ENCODE data around the gene BACE1-AS. TPM values are rescaled to one million over a fixed set of nuclear protein-coding genes. Genes with fewer than 3 reads are reported as not detected.

The BACE1-AS gene
- total and polyA plus RNA-seq, 2 experiments from 2014 or later = 3.6 to 3.9 TPM

DNA sequence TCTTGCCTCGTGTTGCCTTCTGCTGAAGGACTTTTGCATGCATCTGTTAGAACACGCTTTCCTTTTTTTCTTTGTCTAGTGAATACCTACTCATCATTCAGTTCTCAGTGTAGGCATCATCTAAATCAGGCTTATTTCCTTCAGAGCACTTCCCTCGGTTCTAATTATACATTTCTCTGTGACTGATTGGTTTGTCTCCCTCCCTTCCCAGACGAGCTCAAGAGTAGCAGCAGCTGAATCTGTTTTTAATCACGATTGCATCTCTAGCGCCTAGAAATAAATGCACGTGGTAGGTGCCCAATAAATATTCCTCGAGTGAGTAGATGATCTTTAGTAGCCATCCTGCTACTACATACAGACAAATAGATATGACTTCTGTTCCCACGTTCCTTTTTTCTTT lies 42.8 kb downstream of the BACE1-AS start:
- WGBS (ENCODE audit: low lambda C conversion rate, missing lambda C conversion rate) = 81% methylated on average over 9 of the region's 9 CpGs
- Histone ChIP-seq H3K4me3 (no peak overlapping the region), H3K79me2 (peaks cover 20% of the 10 kb centered on the region), H3K4me2 (no peak overlapping the region), H3K4me1 (ENCODE audit: insufficient read depth) (peaks cover 5% of the 10 kb centered on the region), H3K9me3 (ENCODE audit: low read depth) (no peaks in the 10 kb centered on the region), H3K27me3 (no peaks in the 10 kb centered on the region), H4K20me1 (ENCODE audit: insufficient read depth, poor library complexity, severe bottlenecking) (no peaks in the 10 kb centered on the region), H3K9me2 (replicated peaks; ENCODE audit: insufficient read depth) (no peaks in the 10 kb centered on the region), H3K27ac (no peak overlapping the region), H3K36me3 (replicated peaks; ENCODE audit: insufficient read depth, low read depth) (no peaks in the 10 kb centered on the region), H2AFZ (no peak overlapping the region)
- no peak for DNase-seq (ENCODE audit: low spot score)
- no peak for TF ChIP-seq EZH2 (IDR thresholded peaks at IDR 0.05; ENCODE audit: borderline replicate concordance)
- no peak for TF ChIP-seq EZH2phosphoT487 (IDR thresholded peaks at IDR 0.05; ENCODE audit: low read depth, severe bottlenecking, unreplicated experiment)
- TF ChIP-seq, protein P1, sequence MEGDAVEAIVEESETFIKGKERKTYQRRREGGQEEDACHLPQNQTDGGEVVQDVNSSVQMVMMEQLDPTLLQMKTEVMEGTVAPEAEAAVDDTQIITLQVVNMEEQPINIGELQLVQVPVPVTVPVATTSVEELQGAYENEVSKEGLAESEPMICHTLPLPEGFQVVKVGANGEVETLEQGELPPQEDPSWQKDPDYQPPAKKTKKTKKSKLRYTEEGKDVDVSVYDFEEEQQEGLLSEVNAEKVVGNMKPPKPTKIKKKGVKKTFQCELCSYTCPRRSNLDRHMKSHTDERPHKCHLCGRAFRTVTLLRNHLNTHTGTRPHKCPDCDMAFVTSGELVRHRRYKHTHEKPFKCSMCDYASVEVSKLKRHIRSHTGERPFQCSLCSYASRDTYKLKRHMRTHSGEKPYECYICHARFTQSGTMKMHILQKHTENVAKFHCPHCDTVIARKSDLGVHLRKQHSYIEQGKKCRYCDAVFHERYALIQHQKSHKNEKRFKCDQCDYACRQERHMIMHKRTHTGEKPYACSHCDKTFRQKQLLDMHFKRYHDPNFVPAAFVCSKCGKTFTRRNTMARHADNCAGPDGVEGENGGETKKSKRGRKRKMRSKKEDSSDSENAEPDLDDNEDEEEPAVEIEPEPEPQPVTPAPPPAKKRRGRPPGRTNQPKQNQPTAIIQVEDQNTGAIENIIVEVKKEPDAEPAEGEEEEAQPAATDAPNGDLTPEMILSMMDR (IDR thresholded peaks at IDR 0.05; ENCODE audit: poor library complexity) = no peak

DNA sequence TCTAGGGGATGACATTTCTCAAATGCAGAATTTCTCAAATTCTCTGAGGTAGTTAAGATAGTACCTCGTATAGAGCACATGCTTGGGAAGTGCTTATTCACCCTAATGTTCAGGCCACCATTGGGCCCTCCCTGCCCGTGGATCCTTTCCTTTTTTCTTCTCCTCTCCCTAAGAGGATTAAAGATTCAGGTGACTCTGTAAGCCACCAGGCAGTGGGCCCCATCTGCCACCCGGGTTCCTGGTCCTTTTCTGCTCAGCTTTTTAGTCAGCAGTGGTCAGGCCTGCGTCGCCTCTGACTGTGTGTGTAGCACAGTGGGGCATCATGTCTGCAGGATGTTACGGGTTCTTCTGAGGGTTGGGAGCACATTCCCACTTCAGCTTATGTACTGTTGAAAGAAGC lies 43.8 kb downstream of the BACE1-AS start:
- Histone ChIP-seq H4K20me1 (ENCODE audit: insufficient read depth, poor library complexity, severe bottlenecking) (no peaks in the 10 kb centered on the region), H3K79me2 (peaks cover 13% of the 10 kb centered on the region), H3K27ac (no peak overlapping the region), H3K27me3 (no peaks in the 10 kb centered on the region), H3K9me3 (ENCODE audit: low read depth) (no peaks in the 10 kb centered on the region), H3K36me3 (replicated peaks; ENCODE audit: insufficient read depth, low read depth) (no peaks in the 10 kb centered on the region), H3K4me2 (no peak overlapping the region), H2AFZ (no peak overlapping the region), H3K4me3 (no peak overlapping the region), H3K4me1 (ENCODE audit: insufficient read depth) (no peaks in the 10 kb centered on the region), H3K9me2 (replicated peaks; ENCODE audit: insufficient read depth) (no peaks in the 10 kb centered on the region)
- TF ChIP-seq EZH2 (IDR thresholded peaks at IDR 0.05; ENCODE audit: borderline replicate concordance) (no peak), EZH2phosphoT487 (IDR thresholded peaks at IDR 0.05; ENCODE audit: low read depth, severe bottlenecking, unreplicated experiment) (no peak)
- TF ChIP-seq, protein P1 (IDR thresholded peaks at IDR 0.05; ENCODE audit: poor library complexity) = no peak
- DNase-seq (ENCODE audit: low spot score) = no peak
- 80% methylated on average over 6 of the region's 6 CpGs for WGBS (ENCODE audit: low lambda C conversion rate, missing lambda C conversion rate)

DNA sequence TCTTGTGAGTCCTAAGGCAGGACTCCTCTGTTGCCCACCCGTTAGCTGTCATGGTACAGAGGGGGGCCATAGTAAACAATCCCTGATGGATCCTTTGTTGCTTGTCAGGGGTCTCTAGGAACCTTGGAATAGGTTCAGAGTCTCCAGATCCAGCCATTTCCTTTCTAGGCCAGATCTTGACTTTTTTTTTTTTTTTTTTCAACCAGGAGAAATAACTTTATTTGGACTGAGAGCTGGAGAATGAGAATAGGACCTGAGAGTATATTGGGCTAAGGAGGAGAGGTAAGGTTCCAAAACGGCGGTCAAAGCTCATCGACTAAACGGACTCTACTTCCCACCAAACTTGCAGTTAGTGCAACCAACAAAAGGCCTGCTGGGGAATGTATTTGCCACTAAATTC lies 44.3 kb downstream of the BACE1-AS start:
- TF ChIP-seq EZH2phosphoT487 (IDR thresholded peaks at IDR 0.05; ENCODE audit: low read depth, severe bottlenecking, unreplicated experiment) = no peak
- TF ChIP-seq, protein P1 (IDR thresholded peaks at IDR 0.05; ENCODE audit: poor library complexity) = no peak
- TF ChIP-seq EZH2 (IDR thresholded peaks at IDR 0.05; ENCODE audit: borderline replicate concordance) = no peak
- no peaks in the 10 kb centered on the region for H3K4me1 ChIP-seq (ENCODE audit: insufficient read depth)
- no peaks in the 10 kb centered on the region for H3K9me3 ChIP-seq (ENCODE audit: low read depth)
- H3K4me2 ChIP-seq = no peak overlapping the region
- no peaks in the 10 kb centered on the region for H4K20me1 ChIP-seq (ENCODE audit: insufficient read depth, poor library complexity, severe bottlenecking)
- H3K9me2 ChIP-seq (replicated peaks; ENCODE audit: insufficient read depth) = no peaks in the 10 kb centered on the region
- 98% methylated on average over 5 of the region's 5 CpGs for WGBS (ENCODE audit: low lambda C conversion rate, missing lambda C conversion rate)
- no peak for DNase-seq (ENCODE audit: low spot score)
- H3K4me3 ChIP-seq = no peak overlapping the region
- H2AFZ ChIP-seq = no peak overlapping the region
- H3K79me2 ChIP-seq = peaks cover 8% of the 10 kb centered on the region
- no peak overlapping the region for H3K27ac ChIP-seq
- H3K27me3 ChIP-seq = no peaks in the 10 kb centered on the region
- no peaks in the 10 kb centered on the region for H3K36me3 ChIP-seq (replicated peaks; ENCODE audit: insufficient read depth, low read depth)

DNA sequence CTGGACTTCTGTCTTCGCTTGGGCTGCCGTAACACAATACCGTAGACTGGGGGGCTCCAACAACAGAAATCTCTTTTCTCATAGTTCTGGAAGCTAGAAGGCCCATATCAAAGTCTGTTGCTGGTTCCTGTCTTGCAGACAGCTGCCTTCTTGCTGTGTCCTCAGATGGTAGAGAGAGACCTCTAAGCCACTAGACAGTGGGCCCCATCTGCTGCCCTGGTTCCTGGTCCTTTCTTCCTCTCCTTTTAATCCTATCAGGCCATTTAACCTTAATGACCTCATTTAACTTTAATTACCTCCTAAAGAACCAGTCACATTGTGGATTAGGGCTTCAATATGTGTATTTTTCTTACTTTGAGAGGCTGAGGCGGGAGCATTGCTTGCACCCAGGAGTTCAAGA lies 45.9 kb downstream of the BACE1-AS start:
- Histone ChIP-seq H3K27ac (no peak overlapping the region), H3K36me3 (replicated peaks; ENCODE audit: insufficient read depth, low read depth) (no peaks in the 10 kb centered on the region), H3K9me2 (replicated peaks; ENCODE audit: insufficient read depth) (no peaks in the 10 kb centered on the region), H4K20me1 (ENCODE audit: insufficient read depth, poor library complexity, severe bottlenecking) (no peaks in the 10 kb centered on the region), H3K4me3 (no peak overlapping the region), H3K4me2 (no peak overlapping the region), H3K4me1 (ENCODE audit: insufficient read depth) (no peaks in the 10 kb centered on the region), H2AFZ (no peak overlapping the region), H3K27me3 (no peaks in the 10 kb centered on the region), H3K79me2 (no peaks in the 10 kb centered on the region), H3K9me3 (ENCODE audit: low read depth) (no peaks in the 10 kb centered on the region)
- TF ChIP-seq EZH2phosphoT487 (IDR thresholded peaks at IDR 0.05; ENCODE audit: low read depth, severe bottlenecking, unreplicated experiment) (no peak), EZH2 (IDR thresholded peaks at IDR 0.05; ENCODE audit: borderline replicate concordance) (no peak)
- TF ChIP-seq, protein P1 (IDR thresholded peaks at IDR 0.05; ENCODE audit: poor library complexity) = no peak
- WGBS (ENCODE audit: low lambda C conversion rate, missing lambda C conversion rate) = 97% methylated on average over 4 of the region's 4 CpGs
- no peak for DNase-seq (ENCODE audit: low spot score)
